HG02938 (cell line): ENCODE results near the gene UQCRC2.
"Not testable (repeated sequence)": the region's sequence is repeated elsewhere in the genome, so short reads cannot be mapped to it uniquely, and the experiment has no call there.

Source experiments
- ATAC-seq: cut with Tn5 transposase; IDR thresholded peaks from one replicate; pipeline ENCODE4 v1.9.1; 2021; ENCODE audit warnings: mild to moderate bottlenecking, moderate library complexity; ENCODE audit not compliant: unreplicated experiment

UQCRC2 gene

GRCh38 chr16:21980032-21980431 lies 26.9 kb downstream of the UQCRC2 start:
- no peak for ATAC-seq

- no peak for ATAC-seq
Observed at GRCh38 chr16:21982108-21982507, 28.9 kb downstream of the UQCRC2 start.

- ATAC-seq = no peak
Observed at GRCh38 chr16:21984062-21984461, 30.9 kb downstream of the UQCRC2 start.

GRCh38 chr16:21985524-21985923 lies 32.4 kb downstream of the UQCRC2 start:
- ATAC-seq = no peak

- ATAC-seq = no peak
Observed at GRCh38 chr16:21986692-21987246, 33.6 kb downstream of the UQCRC2 start.

GRCh38 chr16:21987498-21987897 lies 34.3 kb downstream of the UQCRC2 start:
- no peak for ATAC-seq

- no peak for ATAC-seq
Observed at GRCh38 chr16:21989133-21989532, 36.0 kb downstream of the UQCRC2 start.

GRCh38 chr16:21989751-21990150 lies 36.6 kb downstream of the UQCRC2 start:
- ATAC-seq = no peak

- ATAC-seq = no peak
Observed at GRCh38 chr16:21990381-21990944, 37.3 kb downstream of the UQCRC2 start.

- no peak for ATAC-seq
Observed at GRCh38 chr16:21991621-21992020, 38.5 kb downstream of the UQCRC2 start.

GRCh38 chr16:21994856-21995465 lies 41.8 kb downstream of the UQCRC2 start:
- ATAC-seq = no peak

- ATAC-seq = no peak
Observed at GRCh38 chr16:21996923-21997696, 43.9 kb downstream of the UQCRC2 start.

- no peak for ATAC-seq
Observed at GRCh38 chr16:21997697-21998480, 44.7 kb downstream of the UQCRC2 start.

GRCh38 chr16:22001591-22001990 lies 48.4 kb downstream of the UQCRC2 start:
- ATAC-seq = no peak

- not testable (repeated sequence) for ATAC-seq
Observed at GRCh38 chr16:22002047-22002446, 48.9 kb downstream of the UQCRC2 start.

GRCh38 chr16:22003195-22003594 lies 50.0 kb downstream of the UQCRC2 start:
- no peak for ATAC-seq

- ATAC-seq = no peak
Observed at GRCh38 chr16:22004341-22004740, 51.2 kb downstream of the UQCRC2 start.

- no peak for ATAC-seq
Observed at GRCh38 chr16:22005746-22006145, 52.6 kb downstream of the UQCRC2 start.

GRCh38 chr16:22006636-22007035 lies 53.5 kb downstream of the UQCRC2 start:
- ATAC-seq = no peak

- ATAC-seq = no peak
Observed at GRCh38 chr16:22007159-22007508, 54.0 kb downstream of the UQCRC2 start.

- ATAC-seq = no peak
Observed at GRCh38 chr16:22007509-22008214, 54.5 kb downstream of the UQCRC2 start, which contains the start of gene MOSMO. Gene MOSMO, plus strand, starts transcription at chr16:22008111. Its CDS starts 191 bp downstream, at chr16:22008302.
